MM.1S (cell line): Measurements from ENCODE around the gene NANS.

ENCODE experiments used
- DNase-seq: peaks from one replicate; pipeline ENCODE4 v3.0.0-alpha.2; 2015
- H2AFZ ChIP-seq: fragments of 300-600 bp; sonication (generic); 2 replicates; pipeline ENCODE4 v1.6.0; 2016; ENCODE audit warnings: antibody characterized with exemption, low read length
- H3F3A ChIP-seq: fragments of 300-600 bp; sonication (generic); 2 replicates; pipeline ENCODE4 v1.6.1; 2016; ENCODE audit warnings: mild to moderate bottlenecking, antibody characterized with exemption, low read length, moderate library complexity, mixed read lengths; ENCODE audit not compliant: insufficient read depth
- H3K27ac ChIP-seq: fragments of 300-600 bp; sonication (generic); 2 replicates; pipeline ENCODE4 v1.5.1; 2016; ENCODE audit warnings: mild to moderate bottlenecking, low read length
- H3K27me3 ChIP-seq: fragments of 300-600 bp; sonication (generic); replicated peaks from 2 replicates; pipeline ENCODE4 v1.6.0; 2016; ENCODE audit warnings: low read length; ENCODE audit not compliant: insufficient read depth
- H3K36me3 ChIP-seq: fragments of 300-600 bp; sonication (generic); replicated peaks from 2 replicates; pipeline ENCODE4 v1.6.1; 2016; ENCODE audit warnings: mild to moderate bottlenecking, low read length, mixed read lengths; ENCODE audit not compliant: insufficient read depth
- H3K4me1 ChIP-seq: fragments of 300-600 bp; sonication (generic); 2 replicates; pipeline ENCODE4 v1.6.1; 2016; ENCODE audit warnings: low read length, mixed read lengths
- H3K4me2 ChIP-seq: fragments of 300-600 bp; sonication (generic); 2 replicates; pipeline ENCODE4 v1.6.0; 2016; ENCODE audit warnings: low read depth, low read length
- H3K4me3 ChIP-seq: fragments of 300-600 bp; sonication (generic); 2 replicates; pipeline ENCODE4 v1.5.1; 2016; ENCODE audit warnings: low read length, mixed read lengths
- H3K79me2 ChIP-seq: fragments of 300-600 bp; sonication (generic); 2 replicates; pipeline ENCODE4 v1.6.1; 2016; ENCODE audit warnings: mixed run types, low read length, mixed read lengths
- H3K9ac ChIP-seq: fragments of 300-600 bp; sonication (generic); 2 replicates; pipeline ENCODE4 v1.6.1; 2016; ENCODE audit warnings: low read length, mixed read lengths
- H3K9me2 ChIP-seq: fragments of 300-600 bp; sonication (generic); replicated peaks from 2 replicates; pipeline ENCODE4 v1.6.1; 2016; ENCODE audit warnings: mild to moderate bottlenecking, low read length, mixed read lengths; ENCODE audit not compliant: insufficient read depth
- H3K9me3 ChIP-seq: fragments of 300-600 bp; sonication (generic); replicated peaks from 2 replicates; pipeline ENCODE4 v1.6.1; 2016; ENCODE audit warnings: mild to moderate bottlenecking, low read length, mixed read lengths; ENCODE audit not compliant: insufficient read depth
- H4K20me1 ChIP-seq: fragments of 300-600 bp; sonication (generic); 2 replicates; pipeline ENCODE4 v1.6.1; 2016; ENCODE audit warnings: mild to moderate bottlenecking, low read length, moderate library complexity, mixed read lengths; ENCODE audit not compliant: insufficient read depth
- CTCF ChIP-seq: fragments of 300-600 bp; sonication (generic); IDR thresholded peaks from 2 replicates; pipeline ENCODE4 v1.5.1; 2016; ENCODE audit warnings: antibody characterized with exemption, low read length, mixed read lengths
- EZH2 ChIP-seq: fragments of 300-600 bp; sonication (generic); optimal IDR thresholded peaks from 2 replicates; pipeline ENCODE3; 2017; ENCODE audit warnings: low read depth, mild to moderate bottlenecking, antibody characterized with exemption, low read length, mixed read lengths
- EZH2phosphoT487 ChIP-seq: fragments of 300-600 bp; sonication (generic); IDR thresholded peaks from 2 replicates; pipeline ENCODE4 v1.6.1; 2018; ENCODE audit warnings: antibody characterized with exemption, low read length

NANS gene

DNA sequence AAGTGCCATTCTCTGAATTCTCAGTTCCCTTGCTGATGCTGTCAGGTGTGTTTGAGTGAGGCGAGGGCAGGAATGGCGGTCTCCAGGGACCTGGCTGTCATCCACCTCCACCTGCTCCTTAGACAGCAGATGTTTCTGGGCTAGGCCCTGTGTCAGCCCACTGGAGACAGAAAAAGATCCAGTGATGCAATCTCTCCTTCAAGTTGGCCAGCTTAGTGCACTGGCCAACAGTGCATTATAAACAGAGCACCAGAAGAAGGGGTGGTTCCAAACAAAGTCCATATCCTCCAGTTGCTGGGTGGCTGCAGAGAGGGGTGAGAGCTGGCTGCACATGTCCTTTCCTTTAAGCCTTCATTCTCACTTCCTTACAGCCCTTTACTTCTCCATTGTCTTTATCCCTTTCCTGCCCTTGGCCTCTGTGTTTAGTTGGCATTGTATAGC, 26.5 kb downstream of the NANS start:
- Histone ChIP-seq H2AFZ (no peak overlapping the region), H3K27ac (no peak overlapping the region), H3K36me3 (peaks cover 7% of the 10 kb centered on the region), H4K20me1 (no peaks in the 10 kb centered on the region), H3K27me3 (no peaks in the 10 kb centered on the region), H3K9ac (no peak overlapping the region), H3K79me2 (no peaks in the 10 kb centered on the region), H3K4me2 (no peak overlapping the region), H3K9me3 (no peaks in the 10 kb centered on the region), H3K9me2 (no peaks in the 10 kb centered on the region), H3K4me3 (no peak overlapping the region), H3F3A (no peaks in the 10 kb centered on the region), H3K4me1 (no peaks in the 10 kb centered on the region)
- DNase-seq, result no peak
- no peak for TF ChIP-seq EZH2
- TF ChIP-seq CTCF, result no peak

DNA sequence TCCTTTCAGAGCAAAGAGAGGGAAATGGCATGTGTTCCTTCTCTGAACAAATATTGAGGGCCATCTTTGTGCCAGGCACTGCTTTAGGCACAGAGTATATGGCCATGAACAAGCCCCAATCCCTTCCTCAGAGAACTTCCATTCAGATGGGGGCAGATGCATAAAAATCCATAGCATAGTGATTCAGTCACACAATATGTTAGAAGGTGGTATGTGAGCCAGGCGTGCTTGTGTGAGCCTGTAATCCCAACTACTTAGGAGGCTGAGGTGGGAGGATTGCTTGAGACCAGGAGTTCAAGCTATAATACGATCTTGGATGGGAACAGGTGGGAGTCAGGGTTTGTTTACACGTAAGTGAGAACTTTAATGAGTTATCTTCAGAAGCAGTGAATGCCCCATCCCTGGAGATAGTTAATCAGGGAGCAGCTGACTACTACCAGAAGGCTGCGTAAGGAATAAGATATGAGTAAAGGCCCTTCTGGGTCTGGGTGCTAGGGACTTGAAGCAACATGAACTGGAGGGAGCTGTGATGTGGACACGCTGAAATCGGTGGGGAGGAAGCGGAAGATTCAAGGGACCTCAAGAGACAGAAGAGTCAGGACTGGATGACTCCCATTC, 27.1 kb downstream of the NANS start:
- no peak overlapping the region for H3K27ac ChIP-seq
- H3K4me3 ChIP-seq, result no peak overlapping the region
- H3K9ac ChIP-seq, result no peak overlapping the region
- DNase-seq, result no peak
- no peaks in the 10 kb centered on the region for H3K27me3 ChIP-seq
- H3K79me2 ChIP-seq, result no peaks in the 10 kb centered on the region
- H3K36me3 ChIP-seq, result peaks cover 7% of the 10 kb centered on the region
- no peak overlapping the region for H3K4me2 ChIP-seq
- no peak overlapping the region for H2AFZ ChIP-seq
- no peaks in the 10 kb centered on the region for H3K4me1 ChIP-seq
- H4K20me1 ChIP-seq, result no peaks in the 10 kb centered on the region
- no peaks in the 10 kb centered on the region for H3K9me2 ChIP-seq
- H3K9me3 ChIP-seq, result no peaks in the 10 kb centered on the region
- no peaks in the 10 kb centered on the region for H3F3A ChIP-seq
- TF ChIP-seq EZH2 (no peak), EZH2phosphoT487 (no peak), CTCF (no peak)

- DNase-seq, result no peak
- Histone ChIP-seq H3K27ac (no peak overlapping the region), H3F3A (no peaks in the 10 kb centered on the region), H2AFZ (no peak overlapping the region), H3K4me1 (no peaks in the 10 kb centered on the region), H3K79me2 (no peaks in the 10 kb centered on the region), H3K4me3 (no peak overlapping the region), H3K4me2 (no peak overlapping the region), H4K20me1 (no peaks in the 10 kb centered on the region), H3K9me2 (no peaks in the 10 kb centered on the region), H3K9ac (no peak overlapping the region), H3K9me3 (no peaks in the 10 kb centered on the region), H3K27me3 (no peaks in the 10 kb centered on the region), H3K36me3 (peaks cover 7% of the 10 kb centered on the region)
- TF ChIP-seq CTCF, result no peak
- TF ChIP-seq EZH2phosphoT487, result no peak
- no peak for TF ChIP-seq EZH2
These were observed 27.9 kb downstream of the NANS start for GRCh38 chr9:98084396-98084795.
